ENCODE data around the gene CACNA1I. TPM values are rescaled to one million over a fixed set of nuclear protein-coding genes. Genes with fewer than 3 reads are reported as not detected.

CACNA1I gene
- total RNA-seq, 1 donor from 2014 or later = 0.41 TPM

GRCh38 chr22:39574779-39575551, 4.4 kb downstream of the CACNA1I start:
- Mint-ChIP-seq H3K4me1 (ENCODE audit: low read depth) (no peaks in the 10 kb centered on the region), H3K27me3 (peaks cover 28% of the 10 kb centered on the region), H3K4me3 (ENCODE audit: low read depth) (no peak overlapping the region), H3K27ac (no peak overlapping the region), H3K36me3 (ENCODE audit: insufficient read depth) (no peaks in the 10 kb centered on the region), H3K9me3 (ENCODE audit: low read depth) (no peaks in the 10 kb centered on the region)
- DNase-seq (ENCODE audit: low spot score, unreplicated experiment) = no peak
- no peak for TF ChIP-seq CTCF (IDR thresholded peaks at IDR 0.05; ENCODE audit: unreplicated experiment)

- TF ChIP-seq CTCF (IDR thresholded peaks at IDR 0.05; ENCODE audit: unreplicated experiment) = no peak
- Mint-ChIP-seq H3K27me3 (peaks cover 30% of the 10 kb centered on the region), H3K9me3 (ENCODE audit: low read depth) (no peaks in the 10 kb centered on the region), H3K27ac (no peak overlapping the region), H3K36me3 (ENCODE audit: insufficient read depth) (no peaks in the 10 kb centered on the region), H3K4me1 (ENCODE audit: low read depth) (no peaks in the 10 kb centered on the region), H3K4me3 (ENCODE audit: low read depth) (no peak overlapping the region)
- no peak for DNase-seq (ENCODE audit: low spot score, unreplicated experiment)
Measured at GRCh38 chr22:39575552-39575825, 4.9 kb downstream of the CACNA1I start.

GRCh38 chr22:39576027-39576426, 5.5 kb downstream of the CACNA1I start:
- H3K9me3 Mint-ChIP-seq (ENCODE audit: low read depth) = no peaks in the 10 kb centered on the region
- H3K4me1 Mint-ChIP-seq (ENCODE audit: low read depth) = no peaks in the 10 kb centered on the region
- H3K36me3 Mint-ChIP-seq (ENCODE audit: insufficient read depth) = no peaks in the 10 kb centered on the region
- TF ChIP-seq CTCF (IDR thresholded peaks at IDR 0.05; ENCODE audit: unreplicated experiment) = no peak
- H3K27me3 Mint-ChIP-seq = peaks cover 28% of the 10 kb centered on the region
- no peak overlapping the region for H3K27ac Mint-ChIP-seq
- no peak for DNase-seq (ENCODE audit: low spot score, unreplicated experiment)
- H3K4me3 Mint-ChIP-seq (ENCODE audit: low read depth) = no peak overlapping the region

- Mint-ChIP-seq H3K4me1 (ENCODE audit: low read depth) (no peaks in the 10 kb centered on the region), H3K4me3 (ENCODE audit: low read depth) (no peak overlapping the region), H3K9me3 (ENCODE audit: low read depth) (no peaks in the 10 kb centered on the region), H3K36me3 (ENCODE audit: insufficient read depth) (no peaks in the 10 kb centered on the region), H3K27me3 (peaks cover 22% of the 10 kb centered on the region), H3K27ac (no peak overlapping the region)
- DNase-seq (ENCODE audit: low spot score, unreplicated experiment) = no peak
- no peak for TF ChIP-seq CTCF (IDR thresholded peaks at IDR 0.05; ENCODE audit: unreplicated experiment)
Measured at GRCh38 chr22:39577366-39577765, 6.8 kb downstream of the CACNA1I start.

- DNase-seq (ENCODE audit: low spot score, unreplicated experiment) = no peak
- no peak overlapping the region for H3K27ac Mint-ChIP-seq
- H3K27me3 Mint-ChIP-seq = peaks cover 23% of the 10 kb centered on the region
- H3K36me3 Mint-ChIP-seq (ENCODE audit: insufficient read depth) = no peaks in the 10 kb centered on the region
- H3K4me1 Mint-ChIP-seq (ENCODE audit: low read depth) = no peaks in the 10 kb centered on the region
- H3K4me3 Mint-ChIP-seq (ENCODE audit: low read depth) = no peak overlapping the region
- no peak for TF ChIP-seq CTCF (IDR thresholded peaks at IDR 0.05; ENCODE audit: unreplicated experiment)
- H3K9me3 Mint-ChIP-seq (ENCODE audit: low read depth) = peaks cover 3% of the 10 kb centered on the region
Measured at GRCh38 chr22:39577900-39578299, 7.3 kb downstream of the CACNA1I start.

Data from progenitor cell of endocrine pancreas (in vitro differentiated cells).